Muscle of back (tissue), 11 donors: ENCODE results near the gene ZDHHC3. TPM values are rescaled to one million over a fixed set of nuclear protein-coding genes. Genes with fewer than 3 reads are reported as not detected.
"Not testable (repeated sequence)": the region's sequence is repeated elsewhere in the genome, so short reads cannot be mapped to it uniquely, and the experiment has no call there.

ENCODE experiments used
- DNase-seq, 3 donors: peaks; one replicate each; pipeline versions ENCODE4 v3.0.0 to v3.0.0-alpha.2; 2013
- polyA plus RNA-seq, 10 donors: library from polyadenylated mRNA; unstranded; fragments of 120-200 nt; gene quantifications; one replicate each; pipeline ENCODE4 v1.2.1, GENCODE V29; 2013; ENCODE audit not compliant: insufficient read length in 10 of 10

Gene ZDHHC3
- polyA plus RNA-seq, 10 donors = 38.2 to 52.7 (median 44.4) TPM

- no peak for DNase-seq
Measured at GRCh38 chr3:45000823-45001222, 24.8 kb upstream of the ZDHHC3 start.

GRCh38 chr3:44999782-45000181 lies 23.8 kb upstream of the ZDHHC3 start:
- no peak for DNase-seq

GRCh38 chr3:44996556-44996969 lies 20.6 kb upstream of the ZDHHC3 start:
- DNase-seq = no peak

GRCh38 chr3:44995142-44995770 lies 19.3 kb upstream of the ZDHHC3 start:
- DNase-seq = peak; percentile 54 to 87 (median 76)

DNA sequence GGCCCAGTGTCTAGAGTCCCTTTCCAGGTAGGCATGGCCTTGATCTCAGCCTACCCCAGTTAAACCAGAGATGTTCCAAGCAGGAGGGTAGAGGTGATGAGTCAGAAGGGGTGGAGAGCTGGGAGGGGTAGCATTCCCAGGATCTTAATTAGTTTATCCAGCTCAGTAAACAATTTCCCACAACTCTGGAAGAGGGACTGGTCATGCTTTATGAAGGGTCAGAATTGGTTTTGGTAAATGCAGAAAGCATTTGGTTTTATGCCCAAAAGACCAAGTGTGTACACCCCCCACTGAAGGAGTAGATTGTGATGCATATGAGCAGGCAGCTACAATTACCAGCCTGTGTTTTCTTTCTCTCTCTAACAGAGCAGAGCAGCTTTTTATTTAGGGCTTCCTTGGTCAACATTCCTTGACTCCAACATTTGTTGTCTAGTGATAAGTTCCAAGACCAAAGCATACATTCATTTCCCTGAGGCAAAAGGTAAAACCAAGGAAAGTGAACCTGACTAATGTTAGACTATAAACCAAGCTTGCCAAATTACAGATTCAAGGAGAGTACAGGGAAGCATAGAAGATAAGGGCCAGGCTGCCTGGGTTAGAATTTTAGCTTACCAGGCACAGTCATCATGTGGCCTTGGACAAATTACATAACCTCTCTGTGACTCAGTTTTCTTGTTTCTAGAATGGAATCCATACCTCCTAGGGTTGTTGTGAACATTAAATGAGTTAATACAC lies 17.7 kb upstream of the ZDHHC3 start:
- no peak for DNase-seq

DNA sequence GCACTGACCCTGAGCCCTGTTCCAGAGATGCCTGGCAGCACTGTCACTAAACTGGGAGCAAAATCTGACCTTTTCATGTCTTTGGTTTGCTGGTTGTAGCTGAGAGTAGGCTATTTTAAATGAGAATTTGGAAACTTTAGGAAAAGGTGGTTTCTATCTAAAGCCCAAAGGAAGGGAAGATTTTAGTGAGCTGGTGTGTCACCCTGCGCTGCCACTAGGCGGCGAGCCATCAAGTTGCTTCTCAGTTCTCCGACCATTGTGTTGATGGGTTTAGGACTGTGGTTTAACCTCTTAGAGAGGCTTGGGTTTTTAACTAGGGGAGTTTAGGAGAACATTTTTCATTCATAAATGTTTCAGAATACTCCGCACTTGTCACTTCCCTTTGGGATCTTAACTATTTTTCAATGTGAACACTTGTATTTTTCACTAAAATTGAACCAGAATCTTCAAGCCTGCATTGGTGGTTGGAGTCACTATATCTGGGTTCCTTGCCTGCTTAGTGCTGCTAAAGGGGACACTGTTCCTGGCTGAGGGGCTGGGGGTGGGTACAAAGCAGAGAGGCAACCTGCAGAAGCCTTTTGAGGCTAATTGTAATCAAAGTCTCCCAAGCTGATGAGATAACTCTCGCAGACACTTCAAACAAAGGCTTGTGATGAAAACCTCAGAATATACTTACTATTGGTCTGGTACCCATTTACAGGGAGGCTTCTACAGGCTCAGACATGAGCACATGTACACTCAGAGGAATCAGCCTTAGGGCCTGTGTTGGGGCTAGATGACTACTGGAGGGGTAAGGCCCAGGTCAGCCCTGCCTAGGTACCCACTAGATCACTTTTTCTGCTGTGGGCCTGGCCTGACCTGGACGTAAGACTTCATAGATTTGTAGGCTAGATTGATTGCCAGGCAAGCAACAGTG lies 16.8 kb upstream of the ZDHHC3 start:
- no peak for DNase-seq

GRCh38 chr3:44991326-44991725 lies 15.4 kb upstream of the ZDHHC3 start:
- DNase-seq = no peak

GRCh38 chr3:44989636-44990373 lies 13.8 kb upstream of the ZDHHC3 start:
- DNase-seq = no peak

GRCh38 chr3:44989141-44989540 lies 13.2 kb upstream of the ZDHHC3 start:
- DNase-seq = no peak

- DNase-seq = no peak
Measured at GRCh38 chr3:44988073-44988472, 12.1 kb upstream of the ZDHHC3 start.

- DNase-seq = no peak
Measured at GRCh38 chr3:44987332-44987731, 11.4 kb upstream of the ZDHHC3 start.

GRCh38 chr3:44986330-44986729 lies 10.4 kb upstream of the ZDHHC3 start:
- not testable (repeated sequence) for DNase-seq

DNA sequence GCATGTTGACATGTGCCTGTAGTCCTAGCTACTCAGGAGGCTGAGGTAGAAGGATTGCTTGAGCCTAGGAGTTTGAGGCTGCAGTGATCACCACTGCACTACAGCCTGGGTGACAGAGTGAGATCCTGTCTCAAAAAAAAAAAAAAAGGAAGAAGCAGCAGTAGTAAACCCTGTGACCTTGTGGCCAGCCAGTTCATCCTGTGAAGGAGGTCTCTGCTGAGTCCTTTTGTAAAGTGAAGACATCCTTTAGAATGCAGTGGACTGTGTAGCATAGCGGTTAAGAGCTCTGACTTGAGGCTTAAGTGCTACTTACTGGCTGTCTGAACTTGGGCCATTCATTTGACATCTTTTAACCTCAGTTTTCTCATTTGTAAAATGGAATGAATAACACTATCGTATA lies 8.4 kb upstream of the ZDHHC3 start:
- DNase-seq = no peak

GRCh38 chr3:44983484-44983941 lies 7.5 kb upstream of the ZDHHC3 start:
- peak in 1 of 3 donors; percentile 37 for DNase-seq

GRCh38 chr3:44982817-44983216 lies 6.8 kb upstream of the ZDHHC3 start:
- no peak for DNase-seq

DNA sequence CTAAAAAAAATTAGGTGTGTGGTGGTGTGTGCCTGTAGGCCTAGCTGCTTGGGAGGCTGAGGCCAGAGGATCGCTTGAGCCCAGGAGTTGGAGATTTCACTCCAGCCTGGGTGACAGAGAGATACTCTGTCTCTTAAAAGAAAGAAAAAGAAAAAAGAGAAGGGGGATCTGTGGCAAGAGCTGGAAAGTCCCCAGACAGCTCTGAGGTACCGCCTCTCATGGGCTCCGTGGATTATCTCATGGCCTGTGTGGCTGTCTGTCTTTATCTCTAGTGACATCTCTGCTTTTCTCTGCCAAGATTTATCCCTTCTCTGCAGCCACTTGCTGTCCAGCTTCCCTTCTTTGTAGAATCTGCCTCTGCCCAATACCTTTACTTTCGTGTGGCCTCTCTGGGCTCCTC lies 5.8 kb upstream of the ZDHHC3 start:
- DNase-seq = no peak

DNA sequence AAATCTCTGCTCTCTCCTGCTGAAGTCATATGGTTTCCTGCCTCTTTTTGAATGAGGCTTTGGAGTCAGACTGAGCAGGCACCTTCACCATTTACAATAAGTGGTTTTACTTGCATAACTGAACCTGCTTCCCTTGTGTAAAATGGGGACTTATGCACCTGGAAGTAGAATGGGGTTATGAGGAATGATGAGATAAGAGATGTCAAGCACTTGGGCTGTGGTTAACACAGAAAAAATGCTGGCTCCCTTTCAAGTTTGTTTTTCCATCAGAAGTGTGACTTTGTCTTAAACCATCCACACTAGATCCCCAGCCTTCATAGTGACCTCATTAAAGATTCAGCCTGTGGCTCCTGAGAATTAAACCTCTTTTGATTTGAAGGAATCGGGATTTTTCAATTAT lies 5.2 kb upstream of the ZDHHC3 start:
- no peak for DNase-seq

DNA sequence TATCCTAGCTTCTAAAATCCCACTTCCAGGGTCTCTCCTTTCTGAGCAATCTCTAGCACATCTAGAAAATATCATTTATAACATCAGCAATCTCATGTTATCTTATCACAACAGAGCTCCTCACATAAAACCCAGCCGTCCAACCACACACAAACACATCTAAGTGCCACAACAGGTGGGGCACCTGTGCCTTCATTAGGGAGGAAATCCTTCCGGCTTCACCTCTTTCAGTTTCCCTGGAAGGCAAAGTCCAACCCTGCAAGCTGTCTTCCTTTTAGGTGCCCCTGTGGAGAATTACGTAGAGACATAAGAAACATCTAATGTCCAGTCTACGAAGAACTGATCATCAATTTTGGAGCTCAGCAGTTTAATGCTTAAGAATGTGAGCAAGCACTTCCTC lies 1.6 kb downstream of the ZDHHC3 start:
- no peak for DNase-seq

DNA sequence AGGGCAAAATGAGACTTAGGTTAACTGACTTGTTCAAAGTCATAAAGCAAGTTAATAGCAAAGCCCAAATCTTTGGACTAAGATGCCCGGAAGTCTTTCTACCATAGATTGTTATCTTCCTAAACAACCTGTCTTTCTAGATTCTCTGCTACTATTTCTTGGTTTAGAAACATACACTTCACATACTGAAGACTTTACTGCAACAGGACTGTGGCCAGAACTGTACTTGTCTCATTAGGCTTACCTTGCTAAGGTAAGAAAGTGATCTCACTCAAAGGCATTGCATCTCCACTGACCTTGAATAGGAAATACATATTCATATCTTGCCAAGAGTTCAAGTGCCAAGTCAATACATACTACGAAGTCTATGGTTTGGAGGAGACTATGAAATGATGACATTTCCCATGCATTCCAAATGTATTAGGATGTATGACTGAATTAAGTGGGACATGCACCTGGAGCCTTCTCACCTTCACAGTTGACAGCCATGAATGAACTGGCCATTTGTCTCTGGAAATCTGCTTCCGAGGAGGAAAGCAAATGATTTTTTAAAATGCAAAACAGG lies 5.0 kb downstream of the ZDHHC3 start:
- DNase-seq = no peak

GRCh38 chr3:44969828-44970179 lies 6.2 kb downstream of the ZDHHC3 start:
- DNase-seq = no peak

GRCh38 chr3:44969154-44969827 lies 6.7 kb downstream of the ZDHHC3 start:
- no peak for DNase-seq
